NB4 (cell line): ENCODE data around the gene SPAST.

Experiments used
- POLR2A ChIP-seq: IDR thresholded peaks from 2 replicates; pipeline ENCODE4 v1.6.1; 2011; ENCODE audit warnings: mild to moderate bottlenecking; ENCODE audit not compliant: insufficient read length; ENCODE audit errors: extremely low read depth
- TF ChIP-seq, protein P1 (sequence below): IDR thresholded peaks from one replicate; pipeline ENCODE4 v1.5.1; 2012; ENCODE audit warnings: low read depth, low read length

DNA sequence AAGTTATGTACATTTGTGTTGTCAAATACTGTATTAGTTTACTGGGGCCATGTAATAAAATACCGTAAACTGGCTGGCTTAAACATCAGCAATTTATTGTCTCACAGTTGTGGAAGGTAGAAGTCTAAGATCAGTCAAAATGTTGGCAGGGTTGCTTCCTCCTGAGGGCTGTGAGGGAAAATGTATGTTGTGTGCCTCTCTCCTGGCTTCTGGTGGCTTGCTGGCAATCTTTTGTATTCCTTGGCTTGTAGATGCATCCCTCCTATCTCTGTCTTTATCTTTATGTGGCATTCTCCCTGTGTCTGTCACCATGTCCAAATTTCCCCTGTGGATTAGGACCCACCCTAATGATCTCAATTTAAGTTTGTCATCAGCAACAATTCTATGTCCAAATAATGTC, 65.3 kb downstream of the SPAST start:
- TF ChIP-seq, protein P1, sequence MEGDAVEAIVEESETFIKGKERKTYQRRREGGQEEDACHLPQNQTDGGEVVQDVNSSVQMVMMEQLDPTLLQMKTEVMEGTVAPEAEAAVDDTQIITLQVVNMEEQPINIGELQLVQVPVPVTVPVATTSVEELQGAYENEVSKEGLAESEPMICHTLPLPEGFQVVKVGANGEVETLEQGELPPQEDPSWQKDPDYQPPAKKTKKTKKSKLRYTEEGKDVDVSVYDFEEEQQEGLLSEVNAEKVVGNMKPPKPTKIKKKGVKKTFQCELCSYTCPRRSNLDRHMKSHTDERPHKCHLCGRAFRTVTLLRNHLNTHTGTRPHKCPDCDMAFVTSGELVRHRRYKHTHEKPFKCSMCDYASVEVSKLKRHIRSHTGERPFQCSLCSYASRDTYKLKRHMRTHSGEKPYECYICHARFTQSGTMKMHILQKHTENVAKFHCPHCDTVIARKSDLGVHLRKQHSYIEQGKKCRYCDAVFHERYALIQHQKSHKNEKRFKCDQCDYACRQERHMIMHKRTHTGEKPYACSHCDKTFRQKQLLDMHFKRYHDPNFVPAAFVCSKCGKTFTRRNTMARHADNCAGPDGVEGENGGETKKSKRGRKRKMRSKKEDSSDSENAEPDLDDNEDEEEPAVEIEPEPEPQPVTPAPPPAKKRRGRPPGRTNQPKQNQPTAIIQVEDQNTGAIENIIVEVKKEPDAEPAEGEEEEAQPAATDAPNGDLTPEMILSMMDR: no peak
- TF ChIP-seq POLR2A: no peak
